Esophagus muscularis mucosa (tissue), 4 donors: ENCODE data around the gene AUNIP. TPM values are rescaled to one million over a fixed set of nuclear protein-coding genes. Genes with fewer than 3 reads are reported as not detected.

Experiments
- DNase-seq: peaks from one replicate; pipeline ENCODE4 v3.0.0-alpha.2; 2017; ENCODE audit errors: extremely low spot score
- H3K27ac ChIP-seq, 4 donors: fragments of 200-600 bp; sonication (generic); replicated peaks in 1 of 4; 1 replicate in 3 of 4; 2 replicates in 1 of 4; pipeline ENCODE4 v1.5.1; 2016 to 2019; ENCODE audit warnings: mild to moderate bottlenecking in 1 of 4
- H3K27me3 ChIP-seq, 4 donors: fragments of 200-600 bp; sonication (generic); one replicate each; pipeline versions ENCODE4 v1.5.1 to v1.6.0; 2016 to 2019
- H3K36me3 ChIP-seq, 4 donors: fragments of 200-600 bp; sonication (generic); one replicate each; pipeline ENCODE4 v1.5.1; 2016 to 2019
- H3K4me1 ChIP-seq, 4 donors: fragments of 200-600 bp; sonication (generic); one replicate each; pipeline ENCODE4 v1.5.1; 2016 to 2019
- H3K4me3 ChIP-seq, 4 donors: fragments of 200-600 bp; sonication (generic); 1 replicate in 2 of 4; 2 replicates in 2 of 4; pipeline ENCODE4 v1.5.1; 2016 to 2019; ENCODE audit warnings: mild to moderate bottlenecking in 4 of 4, moderate library complexity in 1 of 4
- H3K9me3 ChIP-seq, 4 donors: fragments of 200-600 bp; sonication (generic); 1 replicate in 3 of 4; 2 replicates in 1 of 4; pipeline ENCODE4 v1.5.1; 2016 to 2019
- EP300 ChIP-seq: sonication (generic); formaldehyde crosslinking; IDR thresholded peaks from one replicate; pipeline ENCODE4 v1.6.1; 2017; ENCODE audit warnings: antibody characterized with exemption
- POLR2A ChIP-seq: fragments of 450-650 bp; IDR thresholded peaks from one replicate; pipeline ENCODE4 v1.6.1; 2017; ENCODE audit warnings: antibody characterized with exemption, moderate library complexity, mild to moderate bottlenecking, low read depth
- POLR2AphosphoS5 ChIP-seq, 2 donors: sonication (generic); formaldehyde crosslinking; IDR thresholded peaks; one replicate each; pipeline ENCODE4 v1.6.1; 2017; ENCODE audit warnings: antibody characterized with exemption in 2 of 2
- WGBS: methylation state at CpG from one replicate; pipeline ENCODE4 v1.1.5; 2018; 5-methylcytosine and 5-hydroxymethylcytosine counted together
- intact Hi-C: fragments of 100-400 bp; cut with DNase I; formaldehyde crosslinking; loops from one replicate; pipeline ENCODE4 v1.15.1; 2023
- total RNA-seq, 4 donors: library from RNA; depleted of rRNA; stranded (reverse); fragments of >200 nt; gene quantifications; one replicate each; pipeline versions ENCODE4 v1.1.0 to v1.2.1, GENCODE V29; 2016
- TF ChIP-seq, protein P1 (sequence below), 3 experiments: fragments of 200-600 bp in 2 of 3; fragments of 450-650 bp in 1 of 3; sonication (generic) in 2 of 3; IDR thresholded peaks; one replicate each; pipeline ENCODE4 v1.5.1; 2017 to 2019; ENCODE audit warnings: antibody characterized with exemption in 3 of 3, mild to moderate bottlenecking in 2 of 3, moderate library complexity in 1 of 3

The AUNIP gene
- total RNA-seq, 4 donors from 2014 or later, result not detected

DNA sequence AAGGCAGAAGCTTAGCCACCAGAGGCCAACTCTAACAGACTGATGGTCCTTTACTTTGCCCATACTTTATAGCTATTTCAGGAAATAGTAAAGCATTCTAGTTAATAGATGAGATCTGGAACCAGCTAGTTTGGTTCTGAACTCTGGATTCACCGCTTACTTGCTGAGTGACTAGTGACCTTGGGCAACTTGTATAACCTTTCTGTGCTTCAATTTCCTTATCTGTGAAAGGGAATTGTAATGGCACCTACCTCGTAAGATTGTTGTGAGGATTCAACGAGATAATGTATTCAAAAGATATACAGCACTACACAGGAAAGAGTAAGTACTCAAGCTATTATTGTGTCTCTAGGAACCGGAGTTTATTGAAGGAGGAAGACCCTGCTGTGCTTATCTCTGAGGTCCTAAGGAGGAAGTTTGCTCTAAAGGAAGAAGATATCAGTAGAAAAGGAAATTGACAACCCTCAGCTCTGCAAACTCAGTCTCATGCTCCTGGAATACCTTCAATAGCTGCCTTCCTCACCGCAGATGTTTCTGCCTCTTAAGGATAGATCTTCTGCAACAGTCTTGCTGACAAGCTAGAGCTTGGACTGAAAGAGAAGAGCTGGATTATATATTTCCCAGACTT lies 27.6 kb downstream of the AUNIP start:
- no peaks in the 10 kb centered on the region for H3K27me3 ChIP-seq
- peaks cover 0 to 4% (median 0%) of the 10 kb centered on the region in 4 donors for H3K4me1 ChIP-seq
- no peak for DNase-seq
- 62% methylated on average over 5 of the region's 5 CpGs for WGBS
- H3K9me3 ChIP-seq, result no peaks in the 10 kb centered on the region
- no peak overlapping the region for H3K4me3 ChIP-seq
- TF ChIP-seq EP300 (no peak), POLR2A (no peak), POLR2AphosphoS5 (IDR thresholded peaks at IDR 0.05) (no peak)
- TF ChIP-seq, protein P1, sequence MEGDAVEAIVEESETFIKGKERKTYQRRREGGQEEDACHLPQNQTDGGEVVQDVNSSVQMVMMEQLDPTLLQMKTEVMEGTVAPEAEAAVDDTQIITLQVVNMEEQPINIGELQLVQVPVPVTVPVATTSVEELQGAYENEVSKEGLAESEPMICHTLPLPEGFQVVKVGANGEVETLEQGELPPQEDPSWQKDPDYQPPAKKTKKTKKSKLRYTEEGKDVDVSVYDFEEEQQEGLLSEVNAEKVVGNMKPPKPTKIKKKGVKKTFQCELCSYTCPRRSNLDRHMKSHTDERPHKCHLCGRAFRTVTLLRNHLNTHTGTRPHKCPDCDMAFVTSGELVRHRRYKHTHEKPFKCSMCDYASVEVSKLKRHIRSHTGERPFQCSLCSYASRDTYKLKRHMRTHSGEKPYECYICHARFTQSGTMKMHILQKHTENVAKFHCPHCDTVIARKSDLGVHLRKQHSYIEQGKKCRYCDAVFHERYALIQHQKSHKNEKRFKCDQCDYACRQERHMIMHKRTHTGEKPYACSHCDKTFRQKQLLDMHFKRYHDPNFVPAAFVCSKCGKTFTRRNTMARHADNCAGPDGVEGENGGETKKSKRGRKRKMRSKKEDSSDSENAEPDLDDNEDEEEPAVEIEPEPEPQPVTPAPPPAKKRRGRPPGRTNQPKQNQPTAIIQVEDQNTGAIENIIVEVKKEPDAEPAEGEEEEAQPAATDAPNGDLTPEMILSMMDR (IDR thresholded peaks at IDR 0.05), result no peak
- intact Hi-C loops, result no loop called here
- no peak overlapping the region for H3K27ac ChIP-seq
- H3K36me3 ChIP-seq, result peaks cover 71 to 83% (median 76%) of the 10 kb centered on the region in 4 donors

DNA sequence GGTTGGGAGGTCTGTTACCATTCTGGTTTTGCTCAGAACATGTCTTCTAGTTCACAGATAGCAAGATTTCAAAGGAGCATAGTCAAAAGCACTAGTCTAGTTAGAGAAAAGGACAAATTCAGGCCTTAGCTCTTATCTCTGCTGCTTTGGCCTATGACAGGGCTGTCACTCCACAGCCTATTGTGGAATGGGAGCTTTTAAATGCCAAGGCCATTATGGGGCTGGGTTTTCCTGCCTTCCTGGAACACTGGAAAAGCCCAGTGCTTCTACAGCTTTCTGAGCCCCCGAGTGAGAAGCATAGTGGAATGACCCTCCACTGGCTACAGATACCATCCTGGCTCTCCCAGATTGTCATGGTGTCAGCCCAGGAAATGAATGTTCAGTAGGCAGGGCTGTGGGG lies 30.2 kb downstream of the AUNIP start:
- no peak overlapping the region for H3K4me3 ChIP-seq
- intact Hi-C loops, result no loop called here
- H3K27ac ChIP-seq, result no peak overlapping the region
- 71% methylated on average over 1 of the region's 1 CpG for WGBS
- H3K36me3 ChIP-seq, result peaks cover 79 to 90% (median 85%) of the 10 kb centered on the region in 4 donors
- H3K27me3 ChIP-seq, result no peaks in the 10 kb centered on the region
- TF ChIP-seq, protein P1 (IDR thresholded peaks at IDR 0.05), result no peak
- no peak for TF ChIP-seq EP300
- no peaks in the 10 kb centered on the region for H3K9me3 ChIP-seq
- DNase-seq, result no peak
- H3K4me1 ChIP-seq, result peaks cover 0 to 16% (median 9%) of the 10 kb centered on the region in 4 donors

DNA sequence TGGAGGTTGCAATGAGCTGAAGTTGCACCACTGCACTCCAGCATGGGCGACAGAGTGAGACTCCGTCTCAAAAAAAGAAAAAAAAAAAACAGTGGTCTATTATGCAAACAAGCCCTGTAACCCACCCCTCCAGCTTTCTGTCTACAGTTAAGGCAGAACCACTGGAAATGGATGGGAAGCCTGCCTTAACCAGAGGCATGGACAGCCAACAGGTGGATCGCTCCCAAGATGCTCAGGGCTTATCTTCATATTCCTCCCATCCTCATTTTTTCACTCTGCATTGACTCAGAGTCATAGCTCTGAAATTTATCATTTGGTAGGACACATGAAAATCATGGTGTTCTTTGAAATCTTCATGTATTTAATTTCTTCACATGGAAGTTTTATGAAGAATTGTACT lies 30.8 kb downstream of the AUNIP start:
- H3K4me1 ChIP-seq, result peaks cover 0 to 21% (median 9%) of the 10 kb centered on the region in 4 donors
- TF ChIP-seq EP300, result no peak
- TF ChIP-seq POLR2A, result no peak
- TF ChIP-seq, protein P1 (IDR thresholded peaks at IDR 0.05), result no peak
- no peak for TF ChIP-seq POLR2AphosphoS5 (IDR thresholded peaks at IDR 0.05)
- peaks cover 76 to 90% (median 80%) of the 10 kb centered on the region in 4 donors for H3K36me3 ChIP-seq
- no peak for DNase-seq
- 54% methylated on average over 3 of the region's 3 CpGs for WGBS
- no peaks in the 10 kb centered on the region for H3K27me3 ChIP-seq
- H3K27ac ChIP-seq, result no peak overlapping the region
- H3K4me3 ChIP-seq, result no peak overlapping the region
- no peaks in the 10 kb centered on the region for H3K9me3 ChIP-seq
- intact Hi-C loops, result no loop called here

DNA sequence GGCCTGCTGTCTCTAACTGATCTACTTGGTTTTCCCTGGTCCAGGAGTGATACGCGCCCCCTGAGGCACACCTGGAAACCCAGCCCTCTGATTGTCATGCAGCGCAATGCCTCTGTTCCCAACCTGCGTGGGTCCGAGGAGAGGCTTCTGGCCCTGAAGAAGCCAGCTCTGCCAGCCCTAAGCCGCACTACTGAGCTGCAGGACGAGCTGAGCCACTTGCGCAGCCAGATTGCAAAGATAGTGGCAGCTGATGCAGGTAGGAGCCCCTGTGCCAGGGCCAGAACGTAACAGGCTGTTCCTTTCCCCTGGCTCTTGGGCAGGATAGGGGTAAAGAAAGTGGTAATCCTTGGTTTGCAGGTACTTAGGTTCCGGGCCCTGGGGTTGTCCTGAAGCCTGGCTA lies 32.7 kb downstream of the AUNIP start:
- no peak overlapping the region for H3K27ac ChIP-seq
- no peak for DNase-seq
- H3K27me3 ChIP-seq, result no peaks in the 10 kb centered on the region
- no peaks in the 10 kb centered on the region for H3K9me3 ChIP-seq
- WGBS, result 96% methylated on average over 4 of the region's 10 CpGs
- TF ChIP-seq POLR2A (no peak), EP300 (no peak), POLR2AphosphoS5 (IDR thresholded peaks at IDR 0.05) (no peak)
- H3K4me3 ChIP-seq, result no peak overlapping the region
- H3K36me3 ChIP-seq, result peaks cover 57 to 74% (median 61%) of the 10 kb centered on the region in 4 donors
- intact Hi-C loops, result no loop called here
- H3K4me1 ChIP-seq, result peaks cover 9 to 38% (median 23%) of the 10 kb centered on the region in 4 donors

DNA sequence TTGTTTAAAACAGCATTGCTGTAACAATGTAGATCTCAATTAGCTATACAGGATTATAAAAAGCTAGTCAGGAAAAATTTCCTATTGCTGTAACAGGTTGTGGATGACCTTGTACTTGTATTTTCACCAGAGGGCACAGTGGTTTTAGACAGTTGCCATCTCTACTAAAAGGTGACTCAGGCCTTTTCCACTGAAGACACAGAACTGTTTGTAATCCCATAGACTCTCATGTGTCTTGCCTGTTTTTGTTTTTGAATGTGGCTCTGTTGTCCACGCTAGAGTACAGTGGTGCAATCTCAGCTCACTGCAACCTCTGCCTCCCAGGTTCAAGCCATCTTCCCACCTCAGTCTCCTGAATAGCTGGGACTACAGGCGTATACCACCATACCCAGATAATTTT lies 33.7 kb downstream of the AUNIP start:
- no peak for DNase-seq
- Histone ChIP-seq H3K27me3 (no peaks in the 10 kb centered on the region), H3K4me3 (no peak overlapping the region), H3K27ac (no peak overlapping the region), H3K9me3 (no peaks in the 10 kb centered on the region), H3K36me3 (peaks cover 47 to 64% (median 51%) of the 10 kb centered on the region in 4 donors), H3K4me1 (peaks cover 17 to 48% (median 33%) of the 10 kb centered on the region in 4 donors)
- 100% methylated on average over 2 of the region's 2 CpGs for WGBS
- TF ChIP-seq, protein P1 (IDR thresholded peaks at IDR 0.05), result no peak
- TF ChIP-seq POLR2AphosphoS5 (IDR thresholded peaks at IDR 0.05), result no peak
- TF ChIP-seq POLR2A, result no peak
- no peak for TF ChIP-seq EP300
- intact Hi-C loops, result no loop called here
